ENCODE data around the gene KCNJ2. TPM values are rescaled to one million over a fixed set of nuclear protein-coding genes. Genes with fewer than 3 reads are reported as not detected.

The KCNJ2 gene
- polyA plus RNA-seq, 1 donor (not counting 4 experiments of a cell fraction or from before 2014, with no cell fraction given) = 0.12 TPM

DNA sequence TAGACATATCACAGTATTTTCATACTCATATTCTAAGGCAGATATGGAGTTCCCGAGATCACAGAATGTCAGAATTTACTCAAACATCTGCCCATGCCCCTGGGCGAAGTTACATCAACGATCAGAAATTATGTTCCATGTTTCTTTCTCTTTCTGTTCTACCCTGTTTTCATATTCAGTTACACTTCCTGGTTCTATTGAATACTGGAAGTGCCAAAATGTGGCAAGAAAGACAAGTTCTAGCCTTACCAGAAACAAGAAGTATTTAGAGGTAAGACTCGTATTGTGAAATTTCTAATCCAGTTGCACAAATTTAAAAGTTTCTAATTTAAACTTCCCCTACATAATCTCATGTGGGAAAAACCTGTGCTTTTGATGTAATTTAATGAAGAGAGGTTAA is 36.1 kb downstream of the KCNJ2 start:
- Histone ChIP-seq H2AFZ (ENCODE audit: control insufficient read depth, low read length) (peak overlapping the region; percentile 68), H3K9me3 (ENCODE audit: control insufficient read depth, low read depth, low read length) (no peaks in the 10 kb centered on the region), H3K36me3 (ENCODE audit: control insufficient read depth in 2 of 2, extremely low read depth in 1 of 2, insufficient read depth in 2 of 2, low read length in 2 of 2) (no peaks in the 10 kb centered on the region), H3K27me3 (ENCODE audit: control insufficient read depth, extremely low read depth, insufficient read depth, low read length) (no peaks in the 10 kb centered on the region), H3K9me1 (ENCODE audit: control insufficient read depth, extremely low read depth, insufficient read depth, low read length) (no peaks in the 10 kb centered on the region), H4K20me1 (ENCODE audit: control insufficient read depth, extremely low read depth, insufficient read depth, low read length) (no peaks in the 10 kb centered on the region), H3K27ac (ENCODE audit: control insufficient read depth, insufficient read depth, low read length) (no peak overlapping the region), H3K4me3 (ENCODE audit: control insufficient read depth in 2 of 3, extremely low read depth in 1 of 3, insufficient read depth in 2 of 3, low read depth in 1 of 3, low read length in 3 of 3) (no peak overlapping the region), H3K4me2 (ENCODE audit: control insufficient read depth, extremely low read depth, insufficient read depth, low read depth, low read length) (peak overlapping the region; percentile 44), H3K4me1 (ENCODE audit: control insufficient read depth, extremely low read depth, insufficient read depth, low read length) (no peaks in the 10 kb centered on the region), H3K9ac (ENCODE audit: control insufficient read depth, extremely low read depth, insufficient read depth, low read length) (no peak overlapping the region), H3K79me2 (ENCODE audit: control insufficient read depth, insufficient read depth, low read length) (no peaks in the 10 kb centered on the region)
- TF ChIP-seq, protein P1, sequence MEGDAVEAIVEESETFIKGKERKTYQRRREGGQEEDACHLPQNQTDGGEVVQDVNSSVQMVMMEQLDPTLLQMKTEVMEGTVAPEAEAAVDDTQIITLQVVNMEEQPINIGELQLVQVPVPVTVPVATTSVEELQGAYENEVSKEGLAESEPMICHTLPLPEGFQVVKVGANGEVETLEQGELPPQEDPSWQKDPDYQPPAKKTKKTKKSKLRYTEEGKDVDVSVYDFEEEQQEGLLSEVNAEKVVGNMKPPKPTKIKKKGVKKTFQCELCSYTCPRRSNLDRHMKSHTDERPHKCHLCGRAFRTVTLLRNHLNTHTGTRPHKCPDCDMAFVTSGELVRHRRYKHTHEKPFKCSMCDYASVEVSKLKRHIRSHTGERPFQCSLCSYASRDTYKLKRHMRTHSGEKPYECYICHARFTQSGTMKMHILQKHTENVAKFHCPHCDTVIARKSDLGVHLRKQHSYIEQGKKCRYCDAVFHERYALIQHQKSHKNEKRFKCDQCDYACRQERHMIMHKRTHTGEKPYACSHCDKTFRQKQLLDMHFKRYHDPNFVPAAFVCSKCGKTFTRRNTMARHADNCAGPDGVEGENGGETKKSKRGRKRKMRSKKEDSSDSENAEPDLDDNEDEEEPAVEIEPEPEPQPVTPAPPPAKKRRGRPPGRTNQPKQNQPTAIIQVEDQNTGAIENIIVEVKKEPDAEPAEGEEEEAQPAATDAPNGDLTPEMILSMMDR (optimal IDR thresholded peaks at IDR 0.05 in 1 of 3, IDR thresholded peaks at IDR 0.05 in 1 of 3, conservative IDR thresholded peaks at IDR 0.05 in 1 of 3; ENCODE audit: extremely low read depth in 1 of 3, insufficient read depth in 2 of 3, low read length in 3 of 3) = no peak
- no peak for TF ChIP-seq EZH2 (IDR thresholded peaks at IDR 0.05; ENCODE audit: low read length)
- dilution Hi-C loops (cut with MboI; ENCODE audit: extremely low pct_ligation_motif_present, low sequenced_read_pairs) = no loop called here
- peak; percentile 68 for FAIRE-seq
- no peak for DNase-seq (ENCODE audit: low read depth, low spot score)

- no peaks in the 10 kb centered on the region for H3K79me2 ChIP-seq (ENCODE audit: control insufficient read depth, insufficient read depth, low read length)
- H3K9me1 ChIP-seq (ENCODE audit: control insufficient read depth, extremely low read depth, insufficient read depth, low read length) = no peaks in the 10 kb centered on the region
- H3K4me3 ChIP-seq (ENCODE audit: control insufficient read depth in 2 of 3, extremely low read depth in 1 of 3, insufficient read depth in 2 of 3, low read depth in 1 of 3, low read length in 3 of 3) = no peak overlapping the region
- dilution Hi-C loops (cut with MboI; ENCODE audit: extremely low pct_ligation_motif_present, low sequenced_read_pairs) = no loop called here
- H3K4me2 ChIP-seq (ENCODE audit: control insufficient read depth, extremely low read depth, insufficient read depth, low read depth, low read length) = no peak overlapping the region
- no peak overlapping the region for H2AFZ ChIP-seq (ENCODE audit: control insufficient read depth, low read length)
- H3K27me3 ChIP-seq (ENCODE audit: control insufficient read depth, extremely low read depth, insufficient read depth, low read length) = no peaks in the 10 kb centered on the region
- no peaks in the 10 kb centered on the region for H3K4me1 ChIP-seq (ENCODE audit: control insufficient read depth, extremely low read depth, insufficient read depth, low read length)
- H3K9me3 ChIP-seq (ENCODE audit: control insufficient read depth, low read depth, low read length) = no peaks in the 10 kb centered on the region
- H3K9ac ChIP-seq (ENCODE audit: control insufficient read depth, extremely low read depth, insufficient read depth, low read length) = no peak overlapping the region
- FAIRE-seq = no peak
- no peak overlapping the region for H3K27ac ChIP-seq (ENCODE audit: control insufficient read depth, insufficient read depth, low read length)
- DNase-seq (ENCODE audit: low read depth, low spot score) = no peak
- no peaks in the 10 kb centered on the region for H3K36me3 ChIP-seq (ENCODE audit: control insufficient read depth in 2 of 2, extremely low read depth in 1 of 2, insufficient read depth in 2 of 2, low read length in 2 of 2)
- TF ChIP-seq EZH2 (IDR thresholded peaks at IDR 0.05; ENCODE audit: low read length) = no peak
- TF ChIP-seq, protein P1 (optimal IDR thresholded peaks at IDR 0.05 in 1 of 3, IDR thresholded peaks at IDR 0.05 in 1 of 3, conservative IDR thresholded peaks at IDR 0.05 in 1 of 3; ENCODE audit: extremely low read depth in 1 of 3, insufficient read depth in 2 of 3, low read length in 3 of 3) = no peak
- H4K20me1 ChIP-seq (ENCODE audit: control insufficient read depth, extremely low read depth, insufficient read depth, low read length) = no peaks in the 10 kb centered on the region
These were observed 37.2 kb downstream of the KCNJ2 start for GRCh38 chr17:70206361-70207010.
